Immature natural killer cell (primary cell): ENCODE measurements around the gene AQP12A. TPM values are rescaled to one million over a fixed set of nuclear protein-coding genes. Genes with fewer than 3 reads are reported as not detected.
"Not testable (repeated sequence)": the region's sequence is repeated elsewhere in the genome, so short reads cannot be mapped to it uniquely, and the experiment has no call there.

Experiments used
- DNase-seq, 3 donors: peaks; one replicate each; pipeline ENCODE4 v3.0.0; 2022; ENCODE audit warnings: mixed read lengths in 1 of 3
- H3K27ac Mint-ChIP-seq, 6 donors: one replicate each; pipeline ENCODE4 v1.8.0; 2020; ENCODE audit warnings: mixed read lengths in 6 of 6, mild to moderate bottlenecking in 5 of 6, inconsistent platforms in 4 of 6, moderate library complexity in 3 of 6
- H3K27me3 Mint-ChIP-seq, 3 donors: one replicate each; pipeline ENCODE4 v1.8.0; 2020 to 2021; ENCODE audit warnings: low read depth in 3 of 3, mild to moderate bottlenecking in 3 of 3, mixed read lengths in 3 of 3, moderate library complexity in 3 of 3, inconsistent platforms in 1 of 3
- H3K36me3 Mint-ChIP-seq, 3 donors: one replicate each; pipeline ENCODE4 v1.8.0; 2020; ENCODE audit warnings: mixed read lengths in 3 of 3, inconsistent platforms in 2 of 3, mild to moderate bottlenecking in 2 of 3
- H3K4me1 Mint-ChIP-seq, 2 donors: one replicate each; pipeline ENCODE4 v1.8.0; 2020; ENCODE audit warnings: inconsistent platforms in 2 of 2, mild to moderate bottlenecking in 2 of 2, mixed read lengths in 2 of 2, moderate library complexity in 1 of 2
- H3K4me3 Mint-ChIP-seq, 5 donors: one replicate each; pipeline ENCODE4 v1.8.0; 2020; ENCODE audit warnings: mild to moderate bottlenecking in 5 of 5, mixed read lengths in 5 of 5, inconsistent platforms in 3 of 5, moderate library complexity in 3 of 5
- H3K9me3 Mint-ChIP-seq, 6 donors: one replicate each; pipeline ENCODE4 v1.8.0; 2020; ENCODE audit warnings: mild to moderate bottlenecking in 6 of 6, mixed read lengths in 6 of 6, inconsistent platforms in 4 of 6, moderate library complexity in 3 of 6
- polyA plus RNA-seq, 3 donors: library from polyadenylated mRNA; unstranded; fragments of 300-500 nt; fragmentation: Illumina TruSeq; gene quantifications; one replicate each; pipeline ENCODE4 v1.2.3, GENCODE V29; 2021

The AQP12A gene
- polyA plus RNA-seq: not detected

- not testable (repeated sequence) for H3K27me3 Mint-ChIP-seq, H3K27ac Mint-ChIP-seq, DNase-seq, H3K9me3 Mint-ChIP-seq, H3K4me1 Mint-ChIP-seq, H3K4me3 Mint-ChIP-seq, H3K36me3 Mint-ChIP-seq
Measured at GRCh38 chr2:240691631-240692420, at the start of gene AQP12A. TSS of gene AQP12A (plus strand) at chr2:240691866. CDS start at chr2:240691914, 48 bp downstream.

DNA sequence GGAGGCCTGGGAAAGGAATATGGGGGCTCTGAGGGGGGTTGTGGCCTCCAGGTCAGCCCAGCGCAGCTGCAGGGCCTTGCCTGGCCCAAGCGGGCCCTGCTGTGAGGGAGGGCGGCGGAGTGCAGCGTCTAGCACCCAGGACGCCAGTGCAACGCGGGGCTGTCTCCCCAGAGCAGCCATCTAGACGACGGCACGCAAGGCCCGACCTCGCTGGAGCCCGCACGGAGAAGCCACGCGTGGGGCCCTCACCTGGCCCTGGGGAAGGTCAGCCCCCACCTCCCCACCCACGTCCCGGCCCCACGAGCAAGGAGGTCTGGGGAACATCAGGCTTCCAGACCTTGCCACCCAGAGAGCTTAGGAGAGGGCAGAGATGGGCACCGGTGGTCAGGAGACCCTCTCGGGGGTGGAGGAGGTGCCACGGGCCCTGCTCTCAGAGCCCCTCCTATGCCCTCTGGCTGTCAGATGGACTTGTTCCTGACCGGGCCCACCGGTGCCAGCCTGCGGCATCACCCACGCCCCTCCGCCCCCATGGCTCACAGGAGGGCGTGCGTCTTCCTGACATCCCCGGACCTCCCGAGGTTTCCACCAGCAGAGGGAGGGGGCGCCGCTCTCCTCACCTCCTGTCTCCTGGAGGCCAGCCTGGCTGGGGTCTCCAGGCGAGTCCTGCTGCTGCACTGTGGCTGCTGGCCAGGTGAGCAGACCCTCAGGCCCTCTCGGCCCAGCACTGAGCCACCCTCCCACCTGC lies 49.4 kb upstream of the AQP12A start:
- H3K9me3 Mint-ChIP-seq: no peaks in the 10 kb centered on the region
- no peak overlapping the region for H3K27ac Mint-ChIP-seq
- peaks cover 0 to 5% of the 10 kb centered on the region in 2 donors for H3K4me1 Mint-ChIP-seq
- no peak overlapping the region for H3K4me3 Mint-ChIP-seq
- peaks cover 0 to 1% (median 0%) of the 10 kb centered on the region in 3 donors for H3K27me3 Mint-ChIP-seq
- H3K36me3 Mint-ChIP-seq: no peaks in the 10 kb centered on the region
- DNase-seq: no peak

DNA sequence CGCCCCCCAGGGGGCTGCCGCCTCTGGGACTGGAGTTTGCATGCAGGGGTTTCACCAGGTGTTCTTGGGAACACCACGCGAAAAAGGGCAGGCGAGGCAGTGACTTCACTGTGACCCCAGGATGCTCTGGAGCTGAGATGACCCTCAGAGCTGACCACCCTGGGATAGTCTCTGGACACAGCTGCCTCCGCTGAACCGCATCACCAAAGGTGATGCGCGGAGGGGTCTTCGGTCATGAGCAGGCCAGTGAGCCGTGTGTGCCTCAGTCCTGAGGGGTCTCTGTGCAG lies 48.9 kb upstream of the AQP12A start:
- DNase-seq: no peak
- H3K4me3 Mint-ChIP-seq: no peak overlapping the region
- peaks cover 0 to 3% (median 1%) of the 10 kb centered on the region in 3 donors for H3K27me3 Mint-ChIP-seq
- H3K36me3 Mint-ChIP-seq: no peaks in the 10 kb centered on the region
- peaks cover 0 to 5% of the 10 kb centered on the region in 2 donors for H3K4me1 Mint-ChIP-seq
- no peaks in the 10 kb centered on the region for H3K9me3 Mint-ChIP-seq
- H3K27ac Mint-ChIP-seq: no peak overlapping the region

GRCh38 chr2:240643093-240643810 lies 48.4 kb upstream of the AQP12A start:
- Mint-ChIP-seq H3K9me3 (no peaks in the 10 kb centered on the region), H3K36me3 (no peaks in the 10 kb centered on the region), H3K4me3 (no peak overlapping the region), H3K27me3 (peaks cover 0 to 3% (median 1%) of the 10 kb centered on the region in 3 donors), H3K4me1 (peaks cover 0 to 5% of the 10 kb centered on the region in 2 donors), H3K27ac (peak overlapping the region in 1 of 6 donors; percentile 56)
- DNase-seq: no peak

DNA sequence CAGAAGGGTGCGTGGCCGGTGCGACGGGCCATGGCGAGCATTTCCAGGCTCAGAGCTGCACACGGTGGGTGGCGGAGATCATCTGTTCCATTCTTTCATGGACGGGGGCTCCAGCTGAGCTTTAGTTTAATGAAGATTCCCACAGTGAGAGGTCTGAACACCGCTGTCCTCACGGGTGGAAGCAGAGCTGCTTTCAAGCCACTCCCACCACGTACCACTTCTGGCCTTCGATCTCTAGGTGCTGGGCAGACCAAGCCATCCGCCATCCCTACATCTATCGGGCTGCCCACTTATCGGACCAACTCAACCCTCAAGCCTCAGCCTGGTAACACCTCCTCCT lies 47.9 kb upstream of the AQP12A start:
- peak overlapping the region in 2 of 6 donors; percentile 31 to 53 for H3K27ac Mint-ChIP-seq
- H3K36me3 Mint-ChIP-seq: no peaks in the 10 kb centered on the region
- H3K9me3 Mint-ChIP-seq: no peaks in the 10 kb centered on the region
- H3K4me3 Mint-ChIP-seq: no peak overlapping the region
- H3K4me1 Mint-ChIP-seq: peaks cover 0 to 5% of the 10 kb centered on the region in 2 donors
- DNase-seq: no peak
- H3K27me3 Mint-ChIP-seq: peaks cover 0 to 3% (median 1%) of the 10 kb centered on the region in 3 donors

- Mint-ChIP-seq H3K27ac (peak overlapping the region in 2 of 6 donors; percentile 31 to 53), H3K9me3 (no peaks in the 10 kb centered on the region), H3K27me3 (peaks cover 0 to 3% (median 1%) of the 10 kb centered on the region in 3 donors), H3K4me1 (peaks cover 0 to 5% of the 10 kb centered on the region in 2 donors), H3K36me3 (no peaks in the 10 kb centered on the region), H3K4me3 (no peak overlapping the region)
- DNase-seq: no peak
Measured at GRCh38 chr2:240644171-240644651, 47.5 kb upstream of the AQP12A start.

- peak in 1 of 3 donors; percentile 18 for DNase-seq
- H3K4me3 Mint-ChIP-seq: no peak overlapping the region
- peaks cover 2 to 4% (median 3%) of the 10 kb centered on the region in 3 donors for H3K27me3 Mint-ChIP-seq
- no peaks in the 10 kb centered on the region for H3K9me3 Mint-ChIP-seq
- peak overlapping the region in 1 of 6 donors; percentile 81 for H3K27ac Mint-ChIP-seq
- no peaks in the 10 kb centered on the region for H3K36me3 Mint-ChIP-seq
- H3K4me1 Mint-ChIP-seq: peaks cover 0 to 5% of the 10 kb centered on the region in 2 donors
Measured at GRCh38 chr2:240644859-240645301, 46.8 kb upstream of the AQP12A start.

DNA sequence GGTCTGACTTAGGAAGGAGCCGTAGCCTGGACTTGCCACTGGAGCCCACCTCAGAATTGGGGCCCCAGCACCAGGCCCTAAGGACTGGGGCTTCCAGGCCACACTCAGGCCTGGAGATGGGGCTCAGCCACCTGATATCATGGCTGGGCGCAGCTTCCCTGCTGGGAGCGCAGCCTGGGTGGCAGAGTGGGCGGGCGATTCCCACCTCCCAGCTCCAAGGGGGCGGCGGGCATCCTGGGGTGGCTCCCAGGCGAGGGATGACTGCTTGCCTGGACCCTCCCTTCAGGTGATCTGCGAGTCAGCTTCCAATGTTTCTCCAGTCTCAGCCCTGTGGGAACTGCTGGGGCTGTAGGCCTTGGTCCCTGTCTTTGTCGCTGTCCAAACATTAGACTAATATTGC lies 46.3 kb upstream of the AQP12A start:
- Mint-ChIP-seq H3K27me3 (peaks cover 2 to 4% (median 3%) of the 10 kb centered on the region in 3 donors), H3K9me3 (no peaks in the 10 kb centered on the region), H3K36me3 (no peaks in the 10 kb centered on the region), H3K4me3 (no peak overlapping the region), H3K4me1 (peaks cover 0 to 5% of the 10 kb centered on the region in 2 donors), H3K27ac (peak overlapping the region in 3 of 6 donors; percentile 81 to 89 (median 89))
- DNase-seq: no peak

DNA sequence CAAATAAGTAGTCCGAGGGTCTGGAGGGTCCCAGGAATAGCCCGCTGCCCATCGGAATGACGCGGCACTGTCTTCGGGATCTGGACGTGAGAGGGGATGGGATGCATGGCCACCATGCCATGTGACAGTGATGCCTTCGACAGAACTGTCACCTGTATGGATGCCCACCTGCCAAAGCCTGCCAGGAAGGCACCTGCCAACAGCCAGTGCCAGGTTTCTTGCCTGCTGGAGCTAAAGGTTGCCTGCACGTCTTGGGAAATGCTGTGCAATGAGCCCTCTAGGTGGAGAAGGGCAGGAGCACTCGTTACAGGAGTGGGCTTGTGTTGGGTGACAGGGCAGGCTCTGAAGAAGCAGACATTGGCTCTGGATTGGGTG lies 45.9 kb upstream of the AQP12A start:
- DNase-seq: no peak
- Mint-ChIP-seq H3K27me3 (peaks cover 2 to 4% (median 3%) of the 10 kb centered on the region in 3 donors), H3K9me3 (no peaks in the 10 kb centered on the region), H3K27ac (peak overlapping the region in 5 of 6 donors; percentile 23 to 89 (median 83)), H3K36me3 (no peaks in the 10 kb centered on the region), H3K4me1 (peaks cover 0 to 5% of the 10 kb centered on the region in 2 donors), H3K4me3 (peak overlapping the region in 3 of 5 donors; percentile 52 to 66 (median 52))

- DNase-seq: peak; percentile 49 to 67 (median 57)
- peaks cover 0 to 5% of the 10 kb centered on the region in 2 donors for H3K4me1 Mint-ChIP-seq
- no peaks in the 10 kb centered on the region for H3K9me3 Mint-ChIP-seq
- peak overlapping the region in 3 of 5 donors; percentile 52 to 66 (median 52) for H3K4me3 Mint-ChIP-seq
- H3K36me3 Mint-ChIP-seq: no peaks in the 10 kb centered on the region
- H3K27me3 Mint-ChIP-seq: peaks cover 2 to 4% (median 3%) of the 10 kb centered on the region in 3 donors
- H3K27ac Mint-ChIP-seq: peak overlapping the region; percentile 7 to 89 (median 82)
Measured at GRCh38 chr2:240646176-240646899, 45.3 kb upstream of the AQP12A start.

GRCh38 chr2:240646900-240647502 lies 44.7 kb upstream of the AQP12A start:
- H3K4me3 Mint-ChIP-seq: peak overlapping the region in 1 of 5 donors; percentile 52
- DNase-seq: no peak
- H3K4me1 Mint-ChIP-seq: peaks cover 0 to 5% of the 10 kb centered on the region in 2 donors
- H3K36me3 Mint-ChIP-seq: no peaks in the 10 kb centered on the region
- H3K27ac Mint-ChIP-seq: peak overlapping the region in 1 of 6 donors; percentile 53
- no peaks in the 10 kb centered on the region for H3K9me3 Mint-ChIP-seq
- peaks cover 2 to 3% (median 3%) of the 10 kb centered on the region in 3 donors for H3K27me3 Mint-ChIP-seq

GRCh38 chr2:240647503-240648154 lies 44.0 kb upstream of the AQP12A start:
- Mint-ChIP-seq H3K9me3 (no peaks in the 10 kb centered on the region), H3K36me3 (peaks cover 0 to 4% (median 0%) of the 10 kb centered on the region in 3 donors), H3K27me3 (peaks cover 2 to 3% (median 3%) of the 10 kb centered on the region in 3 donors), H3K27ac (peak overlapping the region in 3 of 6 donors; percentile 28 to 53 (median 43)), H3K4me1 (peaks cover 0 to 5% of the 10 kb centered on the region in 2 donors), H3K4me3 (no peak overlapping the region)
- no peak for DNase-seq
